ENCODE measurements around the gene REEP3. TPM values are rescaled to one million over a fixed set of nuclear protein-coding genes. Genes with fewer than 3 reads are reported as not detected.
"Not testable (repeated sequence)": the region's sequence is repeated elsewhere in the genome, so short reads cannot be mapped to it uniquely, and the experiment has no call there.

REEP3 gene
- total RNA-seq, 1 experiment from 2014 or later: 39.6 TPM

GRCh38 chr10:63562391-63562790 lies 41.2 kb downstream of the REEP3 start:
- ChIA-PET POLR2A (ENCODE audit: low non-redundant PET) (no interaction called here), CTCF (no interaction called here)
- Histone ChIP-seq H3K9me3 (ENCODE audit: low read depth, low read length, poor library complexity, severe bottlenecking) (no peaks in the 10 kb centered on the region), H3K27ac (ENCODE audit: low read depth, low read length, poor library complexity, severe bottlenecking) (no peak overlapping the region), H3K27me3 (replicated peaks; ENCODE audit: insufficient read depth, low read depth, low read length, poor library complexity) (no peaks in the 10 kb centered on the region), H3K4me3 (ENCODE audit: low read depth, low read length, poor library complexity, severe bottlenecking) (no peak overlapping the region), H3K36me3 (ENCODE audit: insufficient read depth, low read length, poor library complexity, severe bottlenecking) (no peaks in the 10 kb centered on the region), H3K4me1 (ENCODE audit: insufficient read depth, low read length, poor library complexity, severe bottlenecking) (peaks cover 18% of the 10 kb centered on the region)
- no TSS peak for BruUV-seq (replicated peaks)
- intact Hi-C loops (cut with micrococcal nuclease; ENCODE audit: unreplicated experiment): no loop called here
- TF ChIP-seq CTCF (conservative IDR thresholded peaks at IDR 0.05; ENCODE audit: low read depth, low read length) (no peak), EZH2 (IDR thresholded peaks at IDR 0.05; ENCODE audit: borderline replicate concordance, low read depth, low read length, poor library complexity, severe bottlenecking) (no peak)
- no peak for DNase-seq (ENCODE audit: low spot score)

GRCh38 chr10:63562857-63563256 lies 41.7 kb downstream of the REEP3 start:
- Histone ChIP-seq H3K9me3 (ENCODE audit: low read depth, low read length, poor library complexity, severe bottlenecking) (no peaks in the 10 kb centered on the region), H3K36me3 (ENCODE audit: insufficient read depth, low read length, poor library complexity, severe bottlenecking) (no peaks in the 10 kb centered on the region), H3K4me3 (ENCODE audit: low read depth, low read length, poor library complexity, severe bottlenecking) (no peak overlapping the region), H3K4me1 (ENCODE audit: insufficient read depth, low read length, poor library complexity, severe bottlenecking) (peaks cover 18% of the 10 kb centered on the region), H3K27ac (ENCODE audit: low read depth, low read length, poor library complexity, severe bottlenecking) (no peak overlapping the region), H3K27me3 (replicated peaks; ENCODE audit: insufficient read depth, low read depth, low read length, poor library complexity) (no peaks in the 10 kb centered on the region)
- ChIA-PET CTCF (no interaction called here), POLR2A (ENCODE audit: low non-redundant PET) (no interaction called here)
- intact Hi-C loops (cut with micrococcal nuclease; ENCODE audit: unreplicated experiment): no loop called here
- BruUV-seq (replicated peaks): no TSS peak
- no peak for DNase-seq (ENCODE audit: low spot score)
- TF ChIP-seq CTCF (conservative IDR thresholded peaks at IDR 0.05; ENCODE audit: low read depth, low read length) (no peak), EZH2 (IDR thresholded peaks at IDR 0.05; ENCODE audit: borderline replicate concordance, low read depth, low read length, poor library complexity, severe bottlenecking) (no peak)

GRCh38 chr10:63563623-63564022 lies 42.4 kb downstream of the REEP3 start:
- CTCF ChIA-PET: no interaction called here
- Histone ChIP-seq H3K4me1 (ENCODE audit: insufficient read depth, low read length, poor library complexity, severe bottlenecking) (peaks cover 18% of the 10 kb centered on the region), H3K36me3 (ENCODE audit: insufficient read depth, low read length, poor library complexity, severe bottlenecking) (no peaks in the 10 kb centered on the region), H3K27me3 (replicated peaks; ENCODE audit: insufficient read depth, low read depth, low read length, poor library complexity) (no peaks in the 10 kb centered on the region), H3K9me3 (ENCODE audit: low read depth, low read length, poor library complexity, severe bottlenecking) (no peaks in the 10 kb centered on the region), H3K27ac (ENCODE audit: low read depth, low read length, poor library complexity, severe bottlenecking) (no peak overlapping the region), H3K4me3 (ENCODE audit: low read depth, low read length, poor library complexity, severe bottlenecking) (no peak overlapping the region)
- intact Hi-C loops (cut with micrococcal nuclease; ENCODE audit: unreplicated experiment): no loop called here
- no TSS peak for BruUV-seq (replicated peaks)
- POLR2A ChIA-PET (ENCODE audit: low non-redundant PET): no interaction called here
- DNase-seq (ENCODE audit: low spot score): no peak
- no peak for TF ChIP-seq CTCF (conservative IDR thresholded peaks at IDR 0.05; ENCODE audit: low read depth, low read length)
- TF ChIP-seq EZH2 (IDR thresholded peaks at IDR 0.05; ENCODE audit: borderline replicate concordance, low read depth, low read length, poor library complexity, severe bottlenecking): no peak

GRCh38 chr10:63564731-63565130 lies 43.5 kb downstream of the REEP3 start:
- H3K4me1 ChIP-seq (ENCODE audit: insufficient read depth, low read length, poor library complexity, severe bottlenecking): peaks cover 18% of the 10 kb centered on the region
- POLR2A ChIA-PET (ENCODE audit: low non-redundant PET); BruUV-seq (replicated peaks); H3K27me3 ChIP-seq (replicated peaks; ENCODE audit: insufficient read depth, low read depth, low read length, poor library complexity); DNase-seq (ENCODE audit: low spot score); H3K9me3 ChIP-seq (ENCODE audit: low read depth, low read length, poor library complexity, severe bottlenecking); H3K4me3 ChIP-seq (ENCODE audit: low read depth, low read length, poor library complexity, severe bottlenecking); H3K36me3 ChIP-seq (ENCODE audit: insufficient read depth, low read length, poor library complexity, severe bottlenecking); CTCF ChIA-PET; H3K27ac ChIP-seq (ENCODE audit: low read depth, low read length, poor library complexity, severe bottlenecking); intact Hi-C loops (cut with micrococcal nuclease; ENCODE audit: unreplicated experiment): not testable (repeated sequence)

Data from A673 (cell line).